PC-9 (cell line): ENCODE results near the gene TBX6.

ENCODE experiments used
- EZH2 ChIP-seq: fragments of 200-600 bp; sonication (generic); IDR thresholded peaks from 2 replicates; pipeline ENCODE4 v1.8.0; 2017; ENCODE audit warnings: antibody characterized with exemption, low read depth
- TF ChIP-seq, protein P1 (sequence below): fragments of 200-600 bp; sonication (generic); conservative IDR thresholded peaks from 2 replicates; pipeline ENCODE4 v1.6.1; 2017; ENCODE audit warnings: mixed run types, antibody characterized with exemption, mild to moderate bottlenecking, moderate library complexity

- TF ChIP-seq EZH2: no peak
- TF ChIP-seq, protein P1, sequence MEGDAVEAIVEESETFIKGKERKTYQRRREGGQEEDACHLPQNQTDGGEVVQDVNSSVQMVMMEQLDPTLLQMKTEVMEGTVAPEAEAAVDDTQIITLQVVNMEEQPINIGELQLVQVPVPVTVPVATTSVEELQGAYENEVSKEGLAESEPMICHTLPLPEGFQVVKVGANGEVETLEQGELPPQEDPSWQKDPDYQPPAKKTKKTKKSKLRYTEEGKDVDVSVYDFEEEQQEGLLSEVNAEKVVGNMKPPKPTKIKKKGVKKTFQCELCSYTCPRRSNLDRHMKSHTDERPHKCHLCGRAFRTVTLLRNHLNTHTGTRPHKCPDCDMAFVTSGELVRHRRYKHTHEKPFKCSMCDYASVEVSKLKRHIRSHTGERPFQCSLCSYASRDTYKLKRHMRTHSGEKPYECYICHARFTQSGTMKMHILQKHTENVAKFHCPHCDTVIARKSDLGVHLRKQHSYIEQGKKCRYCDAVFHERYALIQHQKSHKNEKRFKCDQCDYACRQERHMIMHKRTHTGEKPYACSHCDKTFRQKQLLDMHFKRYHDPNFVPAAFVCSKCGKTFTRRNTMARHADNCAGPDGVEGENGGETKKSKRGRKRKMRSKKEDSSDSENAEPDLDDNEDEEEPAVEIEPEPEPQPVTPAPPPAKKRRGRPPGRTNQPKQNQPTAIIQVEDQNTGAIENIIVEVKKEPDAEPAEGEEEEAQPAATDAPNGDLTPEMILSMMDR: no peak
These were observed 24.2 kb downstream of the TBX6 start for GRCh38 chr16:30067584-30067916.
